ENCODE results near the gene PRADC1.
"Not testable (repeated sequence)": the region's sequence is repeated elsewhere in the genome, so short reads cannot be mapped to it uniquely, and the experiment has no call there.

The PRADC1 gene

GRCh38 chr2:73233154-73233931, at the start of gene PRADC1:
Gene PRADC1, minus strand, starts transcription at chr2:73233239. Its CDS starts 79 bp downstream, at chr2:73233160.
- peak; percentile 100 for DNase-seq (ENCODE audit: low read depth)

DNA sequence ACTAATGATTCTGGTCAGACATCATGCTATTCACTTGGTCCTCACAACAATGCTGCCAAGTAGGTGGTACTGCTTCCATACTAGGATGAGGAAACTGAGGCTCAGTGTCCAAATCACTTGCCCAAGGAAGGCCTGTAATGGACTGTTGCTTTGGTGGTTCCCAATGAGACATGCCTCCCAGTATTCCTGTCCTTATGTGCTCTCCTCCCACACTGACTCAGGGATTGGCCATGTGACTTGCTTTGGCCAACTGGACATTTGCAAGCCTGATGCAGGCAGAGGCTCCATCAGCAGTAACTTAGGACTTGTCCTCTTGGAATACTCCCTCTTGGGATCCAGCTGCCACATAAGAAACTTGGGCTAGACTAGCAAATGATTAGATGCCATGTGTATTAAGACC, 48.2 kb upstream of the PRADC1 start:
- DNase-seq (ENCODE audit: low read depth) = no peak

DNA sequence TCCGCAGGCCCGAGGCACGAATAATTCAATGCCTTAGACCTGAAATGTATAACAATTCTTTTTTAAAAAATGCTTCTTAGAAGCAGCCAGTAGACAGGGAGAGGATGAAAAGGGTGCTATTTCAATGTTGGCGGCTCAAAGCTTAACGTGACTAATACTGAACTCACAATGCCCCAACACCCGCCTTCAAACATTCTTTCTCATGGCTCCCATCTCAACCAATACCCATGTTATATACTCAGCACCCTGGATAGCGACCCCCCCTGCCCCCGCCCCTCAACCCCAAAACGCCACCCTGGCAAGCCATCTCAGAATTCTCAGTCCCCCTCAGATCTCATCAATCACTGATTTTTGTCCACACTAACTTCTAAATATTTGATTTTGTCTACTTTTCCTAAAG, 46.8 kb upstream of the PRADC1 start:
- DNase-seq (ENCODE audit: low read depth) = no peak

- DNase-seq (ENCODE audit: low read depth) = no peak
Measured at GRCh38 chr2:73272270-73272669, 39.2 kb upstream of the PRADC1 start.

DNA sequence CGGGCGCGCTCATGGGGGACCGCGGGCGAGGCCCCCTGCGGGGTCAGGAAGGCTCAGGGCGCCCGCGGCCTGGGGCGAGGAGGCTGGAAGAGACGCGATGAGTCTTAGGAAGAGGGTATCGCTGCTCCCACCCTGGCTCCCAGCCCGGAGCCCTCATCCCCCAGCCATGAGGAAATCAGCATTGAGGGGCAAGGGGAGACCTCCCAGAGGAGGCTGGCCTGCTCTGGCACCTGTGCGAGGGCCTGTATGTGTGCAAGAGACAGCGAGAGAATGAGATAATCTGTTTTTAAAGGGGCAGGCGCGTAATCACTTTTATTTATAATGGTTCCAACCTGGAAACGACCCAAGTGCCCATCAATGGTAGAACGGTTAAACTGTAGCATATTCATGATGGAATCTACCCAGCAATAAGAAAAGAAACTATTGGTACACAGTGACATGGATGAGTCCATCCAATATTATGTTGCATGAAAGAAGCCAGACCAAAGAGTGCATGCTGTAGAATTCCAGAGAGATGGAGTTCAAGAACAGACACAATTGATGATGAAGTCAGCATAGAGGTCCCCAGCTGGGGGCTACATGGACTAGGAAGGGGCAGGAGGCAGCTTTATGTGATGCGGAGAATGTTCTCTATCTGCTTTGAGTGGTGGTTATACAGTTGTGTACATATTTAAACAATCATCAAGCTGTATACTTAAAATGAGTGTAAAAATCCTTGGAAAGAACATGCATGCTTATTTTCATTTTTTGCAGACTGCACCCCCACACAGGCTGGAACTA, 36.8 kb upstream of the PRADC1 start:
- no peak for DNase-seq (ENCODE audit: low read depth)

DNA sequence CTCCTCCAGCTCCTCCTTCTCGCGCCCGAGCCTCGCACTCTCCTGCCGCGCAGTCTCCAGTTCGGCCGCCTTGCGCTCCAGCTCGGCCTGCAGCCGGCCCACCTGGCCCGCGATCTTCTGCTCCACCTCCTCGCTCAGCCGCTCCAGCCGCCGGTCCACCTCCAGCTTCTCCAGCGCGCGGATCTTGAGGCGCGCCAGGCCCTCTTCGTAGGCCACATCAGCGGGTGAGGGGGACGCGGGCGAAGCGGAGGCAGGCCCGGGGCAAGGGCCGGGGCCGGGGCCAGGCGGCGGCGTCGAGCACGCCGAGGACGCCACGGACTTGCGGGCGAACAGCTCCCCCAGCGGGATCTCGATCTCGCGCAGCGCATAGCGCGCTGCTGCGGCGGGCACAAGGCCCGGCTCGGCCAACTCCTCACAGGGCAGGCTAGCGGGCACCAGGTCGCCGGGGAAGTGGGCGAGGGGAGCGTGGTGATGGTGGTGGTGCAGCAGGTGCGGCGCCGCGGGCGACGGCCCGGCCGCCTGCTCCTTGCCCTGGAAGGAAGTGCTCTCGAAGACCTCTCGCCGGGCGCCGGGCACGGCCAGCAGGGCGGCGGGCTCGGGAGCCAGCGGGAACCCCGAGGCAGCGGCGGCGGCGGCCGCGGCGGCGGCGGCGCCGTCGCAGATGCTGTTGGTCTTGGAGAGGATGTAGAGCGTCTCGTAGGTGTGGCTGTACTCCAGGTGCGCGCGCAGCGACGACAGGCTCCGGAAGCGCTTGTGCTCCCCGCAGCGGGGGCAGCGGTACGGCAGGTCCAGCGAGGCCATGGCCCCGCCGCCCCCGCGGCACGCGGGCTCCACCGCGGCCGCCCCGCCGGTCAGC, 36.0 kb upstream of the PRADC1 start:
- DNase-seq (ENCODE audit: low read depth) = peak; percentile 30

DNA sequence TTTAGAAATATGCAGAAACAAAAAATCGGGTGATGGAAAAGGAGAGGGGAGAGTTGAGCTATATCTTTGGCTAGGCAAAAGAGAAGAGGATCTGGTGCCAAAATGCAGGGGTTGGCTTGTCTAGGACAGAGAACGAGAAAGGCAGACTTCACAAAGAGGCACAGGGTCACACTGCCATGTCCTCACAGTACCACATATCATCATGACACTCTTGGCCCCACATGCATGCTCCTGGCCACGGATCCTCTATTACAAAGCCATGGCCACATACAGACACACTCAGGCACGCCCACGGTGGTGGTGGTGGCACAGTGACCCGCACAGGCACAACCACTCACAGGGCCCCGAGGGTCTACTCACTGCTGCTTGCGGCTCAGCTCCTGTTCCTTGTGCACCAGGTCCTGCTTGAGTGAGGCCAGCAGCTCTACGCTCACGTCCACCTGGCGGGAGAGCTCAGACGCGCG, 35.4 kb upstream of the PRADC1 start:
- no peak for DNase-seq (ENCODE audit: low read depth)

- DNase-seq (ENCODE audit: low read depth) = no peak
Measured at GRCh38 chr2:73267008-73267407, 34.0 kb upstream of the PRADC1 start.

DNA sequence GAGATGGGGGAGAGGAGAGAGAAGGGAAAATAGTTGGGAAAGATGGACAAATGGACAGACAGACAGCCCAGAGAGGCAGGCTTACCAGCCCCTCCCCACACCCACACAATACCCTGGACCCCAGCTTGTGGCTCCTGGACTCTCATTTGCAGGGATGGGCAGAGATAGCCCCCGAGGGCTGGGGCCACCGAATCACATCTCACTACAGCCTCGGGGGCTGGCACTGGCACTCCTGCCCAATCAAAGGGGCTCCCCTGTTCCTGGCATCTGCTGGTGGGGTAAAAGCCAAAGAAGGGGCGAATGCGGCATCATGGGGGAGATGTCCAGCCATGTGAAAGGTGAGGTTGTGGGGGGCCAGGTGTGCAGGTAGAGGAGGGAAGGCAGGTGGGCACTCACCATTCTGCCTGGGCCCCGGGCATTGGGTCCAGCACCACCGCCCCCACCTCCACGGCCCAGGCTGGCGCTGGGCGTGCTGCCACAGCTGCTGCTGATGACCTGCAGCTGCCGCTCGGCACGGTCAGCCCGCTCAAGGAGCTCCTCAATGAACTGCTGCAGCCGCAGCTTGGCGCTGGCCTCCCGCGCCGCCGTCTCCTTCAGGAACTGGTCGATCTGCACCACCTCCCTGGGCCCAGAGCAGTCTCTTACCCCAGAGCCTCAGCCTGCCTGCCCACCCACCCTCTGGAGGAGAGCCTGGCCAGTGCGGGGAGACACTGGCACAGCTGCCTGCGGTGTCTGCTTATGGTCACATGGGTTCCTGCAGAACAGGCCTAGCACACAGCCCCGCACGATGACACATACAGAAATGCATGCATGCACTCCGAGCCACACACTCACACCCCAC, 33.2 kb upstream of the PRADC1 start:
- no peak for DNase-seq (ENCODE audit: low read depth)

- DNase-seq (ENCODE audit: low read depth) = no peak
Measured at GRCh38 chr2:73265298-73266060, 32.4 kb upstream of the PRADC1 start.

GRCh38 chr2:73264783-73265182, 31.7 kb upstream of the PRADC1 start:
- no peak for DNase-seq (ENCODE audit: low read depth)

DNA sequence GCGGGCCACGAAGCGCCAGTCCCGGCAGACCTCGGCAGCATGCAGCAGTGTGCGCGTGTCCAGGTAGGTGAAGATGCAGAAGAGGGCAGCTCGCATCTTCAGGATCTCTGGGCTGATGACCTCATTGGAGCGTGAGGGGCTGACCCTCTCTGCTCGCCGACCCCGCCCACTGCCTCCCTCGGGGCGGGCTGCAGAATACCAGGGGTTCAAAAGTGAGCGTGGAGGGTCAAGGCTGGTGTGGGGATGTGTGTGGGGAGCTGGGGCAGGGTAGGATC, 31.2 kb upstream of the PRADC1 start:
- no peak for DNase-seq (ENCODE audit: low read depth)

DNA sequence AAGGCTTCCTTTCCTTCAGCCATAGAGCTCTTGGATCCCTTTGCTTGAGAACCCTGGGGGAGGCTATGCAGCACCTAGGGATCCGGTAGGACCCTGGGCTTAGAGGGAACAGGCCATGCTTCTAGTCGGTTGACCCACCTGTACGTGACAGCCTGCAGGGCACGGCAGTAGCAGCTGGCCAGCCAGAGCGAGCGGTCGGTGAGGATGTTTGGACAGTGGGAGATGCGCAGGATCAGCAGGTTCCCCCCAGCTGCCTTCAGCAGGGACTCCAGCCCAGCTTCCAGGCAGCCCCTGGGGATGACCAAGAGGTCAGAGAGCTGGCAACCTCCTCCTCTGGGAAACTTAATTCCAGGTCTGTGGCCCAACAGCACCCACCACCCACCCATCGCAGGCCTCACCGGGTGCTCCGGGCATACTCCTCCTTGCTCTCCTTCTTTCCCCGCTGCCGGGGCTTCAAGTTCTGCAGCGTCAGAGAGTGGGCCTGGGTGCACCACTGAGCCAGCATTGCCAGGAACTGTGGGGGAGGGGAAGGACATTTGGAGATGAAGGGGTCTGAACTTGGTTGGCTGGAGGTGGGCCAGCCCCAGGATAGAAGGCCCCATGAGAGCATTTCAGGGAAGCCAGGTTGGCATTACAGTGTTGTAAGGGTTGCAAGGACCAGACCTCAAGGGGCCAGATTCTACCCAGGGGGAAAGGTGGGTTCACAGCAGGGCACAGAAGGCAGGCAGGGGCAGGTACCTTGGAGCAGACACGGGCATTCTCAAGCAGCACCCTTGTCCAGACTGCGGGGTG, 30.7 kb upstream of the PRADC1 start:
- DNase-seq (ENCODE audit: low read depth) = no peak

- DNase-seq (ENCODE audit: low read depth) = not testable (repeated sequence)
Measured at GRCh38 chr2:73262691-73263429, 29.8 kb upstream of the PRADC1 start.

GRCh38 chr2:73262108-73262651, 29.1 kb upstream of the PRADC1 start:
- DNase-seq (ENCODE audit: low read depth) = no peak

DNA sequence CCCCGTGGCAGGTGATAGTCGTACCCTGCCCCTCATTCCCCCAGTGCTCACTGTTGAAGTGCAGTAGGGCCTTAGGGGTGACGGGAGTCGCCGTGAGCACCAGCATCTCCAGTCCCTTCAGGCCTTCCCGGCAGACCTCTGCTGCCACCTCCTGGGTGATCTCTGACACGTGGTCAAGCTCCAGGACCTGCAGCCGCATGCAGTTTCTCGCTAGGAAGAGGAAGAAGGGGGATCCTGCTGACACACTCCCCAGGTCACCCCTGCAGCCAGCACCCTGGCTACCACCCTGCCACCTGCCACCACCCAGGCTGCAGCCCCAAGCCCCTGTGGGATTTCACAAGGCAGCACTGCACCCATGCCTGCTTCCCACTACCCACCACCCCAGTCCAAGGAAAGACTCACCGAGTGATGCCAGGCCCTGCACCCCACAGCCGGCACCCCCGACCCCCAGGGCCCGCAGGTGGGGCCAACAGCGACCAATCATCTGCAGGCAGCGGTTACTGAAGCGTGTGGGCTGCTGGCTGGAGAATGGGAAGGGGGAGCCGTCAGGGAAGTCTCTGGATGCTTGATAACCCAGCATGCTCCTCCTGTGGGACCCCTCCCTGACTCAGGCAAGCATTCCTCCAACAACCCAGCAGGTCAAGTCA, 27.4 kb upstream of the PRADC1 start:
- DNase-seq (ENCODE audit: low read depth) = peak; percentile 60

DNA sequence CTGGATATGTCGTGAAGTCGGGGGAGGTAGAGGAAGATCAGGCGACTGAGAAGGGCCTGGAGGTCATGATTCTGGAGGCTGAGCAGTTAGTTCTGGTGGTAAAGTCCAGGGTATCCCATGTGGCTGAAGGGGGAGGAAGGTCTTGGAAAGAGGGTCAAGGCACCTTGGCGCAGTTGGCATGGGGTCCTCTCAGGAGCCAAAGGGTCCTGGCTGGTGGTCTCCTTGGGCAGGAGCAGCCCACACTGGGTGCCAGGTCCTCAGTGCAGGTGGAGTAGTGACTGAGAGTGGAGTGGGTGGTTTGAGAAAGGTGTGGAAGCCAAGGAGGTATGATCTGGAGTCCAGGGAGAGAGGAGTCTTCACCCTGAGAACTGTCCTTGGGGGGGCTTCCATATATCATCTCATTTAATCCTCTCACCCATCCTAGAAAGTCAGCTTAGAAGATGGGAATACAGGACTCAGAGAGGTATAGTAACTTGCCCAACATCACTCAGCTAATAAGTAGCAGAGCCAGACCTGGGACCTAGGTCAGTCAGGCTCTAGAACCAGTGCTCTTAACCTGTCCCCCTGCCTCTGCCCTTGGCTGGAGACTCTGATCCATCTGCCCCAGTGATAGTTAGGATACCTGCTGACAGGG, 26.8 kb upstream of the PRADC1 start:
- no peak for DNase-seq (ENCODE audit: low read depth)

GRCh38 chr2:73259276-73259675, 26.2 kb upstream of the PRADC1 start:
- DNase-seq (ENCODE audit: low read depth) = no peak

Measured in iris pigment epithelial cell (primary cell).